NCI-H1417 treated with DMSO at 0.1 percent for 48 hours (cell line): ENCODE measurements around the gene NMUR1.

Experiments
- DNase-seq: peaks from one replicate; lab custom pipeline; 2025; lab: John Stamatoyannopoulos, UW

The NMUR1 gene

GRCh38 chr2:231554327-231554726, 24.1 kb upstream of the NMUR1 start:
- no peak for DNase-seq

- no peak for DNase-seq
Measured at GRCh38 chr2:231552752-231553151, 22.5 kb upstream of the NMUR1 start.

GRCh38 chr2:231549446-231550239, 19.4 kb upstream of the NMUR1 start:
- DNase-seq = no peak

- no peak for DNase-seq
Measured at GRCh38 chr2:231548752-231549151, 18.5 kb upstream of the NMUR1 start.

GRCh38 chr2:231547315-231548110, 17.3 kb upstream of the NMUR1 start:
- DNase-seq = no peak

GRCh38 chr2:231546014-231546715, 15.9 kb upstream of the NMUR1 start:
- DNase-seq = no peak

- no peak for DNase-seq
Measured at GRCh38 chr2:231545105-231545902, 15.1 kb upstream of the NMUR1 start.

- DNase-seq = no peak
Measured at GRCh38 chr2:231542136-231542535, 11.9 kb upstream of the NMUR1 start.

GRCh38 chr2:231541645-231542044, 11.4 kb upstream of the NMUR1 start:
- no peak for DNase-seq

GRCh38 chr2:231539991-231540390, 9.7 kb upstream of the NMUR1 start:
- no peak for DNase-seq

GRCh38 chr2:231535961-231536360, 5.7 kb upstream of the NMUR1 start:
- no peak for DNase-seq

- no peak for DNase-seq
Measured at GRCh38 chr2:231533777-231534125, 3.5 kb upstream of the NMUR1 start.

GRCh38 chr2:231533086-231533776, 3.0 kb upstream of the NMUR1 start:
- DNase-seq = no peak

- DNase-seq = no peak
Measured at GRCh38 chr2:231532756-231533035, 2.5 kb upstream of the NMUR1 start.

GRCh38 chr2:231531883-231532755, 1.9 kb upstream of the NMUR1 start:
- DNase-seq = no peak

- no peak for DNase-seq
Measured at GRCh38 chr2:231531466-231531865, 1.2 kb upstream of the NMUR1 start.

GRCh38 chr2:231528636-231529030, 1.6 kb downstream of the NMUR1 start:
- no peak for DNase-seq

GRCh38 chr2:231527955-231528635, 2.1 kb downstream of the NMUR1 start:
- DNase-seq = no peak

- DNase-seq = no peak
Measured at GRCh38 chr2:231527091-231527395, 3.2 kb downstream of the NMUR1 start.
